HFF-Myc (cell line): ENCODE results near the gene BCAP31.

Experiments
- DNase-seq: peaks from one replicate; pipeline ENCODE4 v3.0.0-alpha.2; 2011; ENCODE audit warnings: low read depth; ENCODE audit errors: extremely low read depth
- H3K4me3 ChIP-seq: replicated peaks from 2 replicates; pipeline ENCODE4 v1.5.1; 2011; ENCODE audit warnings: low read depth, mild to moderate bottlenecking, control low read depth, low read length
- CTCF ChIP-seq: IDR thresholded peaks from 2 replicates; pipeline ENCODE4 v1.5.1; 2012; ENCODE audit warnings: mild to moderate bottlenecking, low read depth, low read length, control low read depth; ENCODE audit errors: missing control alignments

Gene BCAP31

GRCh38 chrX:153723351-153724251, 586 bp downstream of the BCAP31 start:
- TF ChIP-seq CTCF, result peak; percentile 54
- peak overlapping the region; percentile 64 for H3K4me3 ChIP-seq
- no peak for DNase-seq

- TF ChIP-seq CTCF, result no peak
- H3K4me3 ChIP-seq, result peak overlapping the region; percentile 64
- no peak for DNase-seq
Observed at GRCh38 chrX:153722704-153723350, 1.4 kb downstream of the BCAP31 start.

DNA sequence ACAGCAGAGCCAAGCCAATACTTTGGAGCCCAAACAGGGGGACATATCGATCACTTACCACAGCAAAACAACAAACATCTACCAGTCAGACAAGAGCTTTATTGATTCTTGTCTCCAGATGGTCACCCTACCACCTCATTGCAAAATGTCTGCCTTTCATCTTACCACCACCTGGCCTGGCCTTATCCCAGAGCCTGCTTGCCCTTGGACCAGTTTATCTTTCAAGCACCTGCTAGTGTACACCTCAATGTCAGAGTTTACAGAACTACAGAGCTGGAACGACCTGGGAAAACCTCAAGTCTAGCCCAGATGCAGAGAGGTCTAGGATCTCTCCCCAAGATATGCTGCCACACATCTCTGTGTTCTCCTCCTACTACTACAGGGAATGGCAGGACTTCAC, 4.5 kb downstream of the BCAP31 start:
- DNase-seq, result no peak
- no peak overlapping the region for H3K4me3 ChIP-seq
- no peak for TF ChIP-seq CTCF

GRCh38 chrX:153719238-153719637, 4.9 kb downstream of the BCAP31 start:
- no peak for DNase-seq
- H3K4me3 ChIP-seq, result no peak overlapping the region
- no peak for TF ChIP-seq CTCF

DNA sequence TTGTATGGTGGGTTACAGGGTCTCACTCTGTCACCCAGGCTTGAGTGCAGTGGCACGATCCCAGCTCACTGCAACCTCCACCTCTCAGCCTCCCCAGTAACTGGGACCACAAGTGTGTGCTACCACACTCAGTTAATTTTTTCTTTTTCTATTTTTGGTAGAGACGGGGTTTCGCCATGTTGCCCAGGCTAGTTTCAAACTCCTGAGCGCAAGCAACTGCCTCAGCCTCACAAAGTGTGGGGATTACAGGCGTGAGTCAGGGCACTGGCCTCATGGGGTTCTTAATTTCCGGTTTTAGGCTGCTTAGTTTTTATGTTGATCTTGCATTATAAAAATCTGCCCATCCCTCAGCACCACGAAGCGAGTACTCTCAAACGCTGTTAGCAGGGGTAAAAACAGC, 6.7 kb downstream of the BCAP31 start:
- no peak overlapping the region for H3K4me3 ChIP-seq
- no peak for TF ChIP-seq CTCF
- DNase-seq, result no peak

- H3K4me3 ChIP-seq, result no peak overlapping the region
- TF ChIP-seq CTCF, result no peak
- DNase-seq, result no peak
Observed at GRCh38 chrX:153714256-153714655, 9.9 kb downstream of the BCAP31 start.
